Measurements from ENCODE around the gene CARNS1. TPM values are rescaled to one million over a fixed set of nuclear protein-coding genes. Genes with fewer than 3 reads are reported as not detected.

The CARNS1 gene
- total and polyA plus RNA-seq, 11 donors = 0.89 to 33.6 (median 6.2) TPM

DNA sequence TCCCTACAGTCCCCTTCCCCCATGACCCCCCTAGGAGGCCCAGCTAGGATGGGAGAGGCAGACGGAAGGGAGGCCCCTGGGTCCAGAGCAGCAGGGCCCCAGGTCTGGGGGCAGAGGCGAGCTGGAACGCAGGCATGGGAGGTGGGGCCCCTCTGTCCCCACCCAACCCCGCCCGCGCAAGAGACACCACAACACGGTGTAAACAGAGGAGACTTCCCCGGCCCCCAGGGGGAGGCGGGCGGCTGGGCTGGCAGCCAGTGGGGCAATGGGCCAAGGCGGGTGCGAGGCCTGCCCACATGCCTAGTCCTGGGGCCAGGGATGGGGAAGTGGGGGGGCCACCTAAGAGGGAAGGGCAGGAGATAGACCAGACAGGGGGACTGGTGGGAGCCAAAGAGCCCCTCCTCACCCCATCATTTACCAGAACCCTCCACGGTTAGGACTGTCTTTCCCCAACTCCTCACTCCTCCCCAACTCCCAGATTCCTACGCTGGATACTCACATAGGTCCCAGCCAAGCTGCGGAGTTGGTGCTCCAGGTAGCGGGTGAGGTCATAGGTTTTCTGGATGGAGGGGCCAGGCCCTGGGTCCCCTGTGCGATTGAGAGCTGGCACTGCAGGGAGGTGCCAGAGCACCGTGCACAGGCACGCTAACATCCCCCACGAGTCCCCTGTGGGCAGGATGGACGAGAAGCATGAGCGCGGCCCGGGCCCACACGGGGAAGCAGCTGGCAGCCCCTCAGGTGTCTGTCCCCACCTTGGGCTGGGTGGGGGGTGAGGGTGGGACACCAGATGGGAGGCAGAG is 48.3 kb upstream of the CARNS1 start:
- Histone ChIP-seq H3K4me1 (peaks cover 0 to 64% (median 33%) of the 10 kb centered on the region in 12 donors), H3K27ac (peak overlapping the region in 2 of 12 donors; percentile 52 to 97), H3K9me3 (no peaks in the 10 kb centered on the region), H3K36me3 (peaks cover 0 to 11% (median 0%) of the 10 kb centered on the region in 9 donors), H3K4me3 (no peak overlapping the region), H3K27me3 (no peaks in the 10 kb centered on the region)
- intact Hi-C loops (cut with DNase I) = no loop called here
- no peak for DNase-seq
- TF ChIP-seq POLR2A (IDR thresholded peaks at IDR 0.05) = no peak
- TF ChIP-seq, protein P1, sequence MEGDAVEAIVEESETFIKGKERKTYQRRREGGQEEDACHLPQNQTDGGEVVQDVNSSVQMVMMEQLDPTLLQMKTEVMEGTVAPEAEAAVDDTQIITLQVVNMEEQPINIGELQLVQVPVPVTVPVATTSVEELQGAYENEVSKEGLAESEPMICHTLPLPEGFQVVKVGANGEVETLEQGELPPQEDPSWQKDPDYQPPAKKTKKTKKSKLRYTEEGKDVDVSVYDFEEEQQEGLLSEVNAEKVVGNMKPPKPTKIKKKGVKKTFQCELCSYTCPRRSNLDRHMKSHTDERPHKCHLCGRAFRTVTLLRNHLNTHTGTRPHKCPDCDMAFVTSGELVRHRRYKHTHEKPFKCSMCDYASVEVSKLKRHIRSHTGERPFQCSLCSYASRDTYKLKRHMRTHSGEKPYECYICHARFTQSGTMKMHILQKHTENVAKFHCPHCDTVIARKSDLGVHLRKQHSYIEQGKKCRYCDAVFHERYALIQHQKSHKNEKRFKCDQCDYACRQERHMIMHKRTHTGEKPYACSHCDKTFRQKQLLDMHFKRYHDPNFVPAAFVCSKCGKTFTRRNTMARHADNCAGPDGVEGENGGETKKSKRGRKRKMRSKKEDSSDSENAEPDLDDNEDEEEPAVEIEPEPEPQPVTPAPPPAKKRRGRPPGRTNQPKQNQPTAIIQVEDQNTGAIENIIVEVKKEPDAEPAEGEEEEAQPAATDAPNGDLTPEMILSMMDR (IDR thresholded peaks at IDR 0.05) = no peak
- WGBS, 4 donors = 44 to 69% (median 46%) methylated on average over 13 to 25 of the region's 25 CpGs
- ATAC-seq = peak in 3 of 4 donors; percentile 4 to 31 (median 10)

DNA sequence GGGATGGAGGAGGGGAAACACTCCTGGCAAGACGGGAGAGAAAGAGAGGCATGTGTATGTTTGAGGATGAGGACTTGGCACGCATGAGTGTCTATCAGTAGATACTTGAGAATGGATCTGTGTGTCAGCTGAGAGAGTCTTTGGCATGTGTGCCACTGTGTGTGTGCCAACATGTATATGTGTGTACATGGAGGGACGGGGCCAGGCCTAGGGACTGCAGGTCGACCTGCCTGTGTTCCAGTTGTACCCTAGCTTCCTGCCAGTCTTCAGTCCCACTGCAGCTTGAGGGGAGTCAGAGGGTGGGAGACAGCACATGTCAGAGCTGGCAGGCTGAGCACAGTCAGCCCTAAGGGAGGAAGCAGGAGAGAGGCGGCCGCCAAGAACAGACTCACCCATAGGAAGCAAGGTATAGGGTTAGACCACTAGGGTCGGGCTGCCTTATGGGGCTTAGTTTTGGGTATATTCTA is 47.7 kb upstream of the CARNS1 start:
- no peaks in the 10 kb centered on the region for H3K9me3 ChIP-seq
- intact Hi-C loops (cut with DNase I) = no loop called here
- TF ChIP-seq, protein P1 (IDR thresholded peaks at IDR 0.05) = no peak
- TF ChIP-seq POLR2A (IDR thresholded peaks at IDR 0.05) = no peak
- no peak overlapping the region for H3K4me3 ChIP-seq
- no peaks in the 10 kb centered on the region for H3K27me3 ChIP-seq
- H3K27ac ChIP-seq = peak overlapping the region in 1 of 12 donors; percentile 97
- WGBS, 4 donors = 42 to 58% (median 44%) methylated on average over 7 of the region's 7 CpGs
- H3K36me3 ChIP-seq = peaks cover 0 to 11% (median 0%) of the 10 kb centered on the region in 9 donors
- DNase-seq (no peak), ATAC-seq (no peak)
- peaks cover 0 to 66% (median 34%) of the 10 kb centered on the region in 12 donors for H3K4me1 ChIP-seq

DNA sequence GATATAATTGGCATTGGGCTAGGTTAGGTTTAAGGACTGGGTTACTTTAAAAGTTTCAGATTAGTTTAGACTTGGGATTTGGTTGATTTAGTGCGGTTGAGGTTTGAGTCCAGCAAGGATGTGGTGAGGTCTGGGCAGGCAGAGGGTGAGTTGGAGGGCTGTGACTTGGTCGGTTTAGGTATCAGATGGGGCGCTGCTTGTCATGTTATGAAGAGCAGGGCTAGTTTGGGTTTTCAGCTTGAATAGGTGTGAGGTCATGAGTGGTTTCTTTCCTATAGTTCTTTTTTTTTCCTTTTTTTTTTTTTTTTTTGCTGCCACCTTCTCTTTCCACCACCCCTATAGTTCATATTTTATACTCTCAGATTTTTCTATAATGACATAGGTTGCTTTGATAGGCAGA is 46.9 kb upstream of the CARNS1 start:
- peak overlapping the region in 1 of 12 donors; percentile 97 for H3K27ac ChIP-seq
- ATAC-seq = no peak
- no peak for DNase-seq
- no peaks in the 10 kb centered on the region for H3K27me3 ChIP-seq
- 86 to 91% (median 91%) methylated on average over 3 of the region's 3 CpGs for WGBS, 4 donors
- H3K36me3 ChIP-seq = peaks cover 0 to 11% (median 0%) of the 10 kb centered on the region in 9 donors
- no peaks in the 10 kb centered on the region for H3K9me3 ChIP-seq
- no peak overlapping the region for H3K4me3 ChIP-seq
- TF ChIP-seq, protein P1 (IDR thresholded peaks at IDR 0.05) = no peak
- TF ChIP-seq POLR2A (IDR thresholded peaks at IDR 0.05) = no peak
- intact Hi-C loops (cut with DNase I) = no loop called here
- peaks cover 0 to 66% (median 35%) of the 10 kb centered on the region in 12 donors for H3K4me1 ChIP-seq

DNA sequence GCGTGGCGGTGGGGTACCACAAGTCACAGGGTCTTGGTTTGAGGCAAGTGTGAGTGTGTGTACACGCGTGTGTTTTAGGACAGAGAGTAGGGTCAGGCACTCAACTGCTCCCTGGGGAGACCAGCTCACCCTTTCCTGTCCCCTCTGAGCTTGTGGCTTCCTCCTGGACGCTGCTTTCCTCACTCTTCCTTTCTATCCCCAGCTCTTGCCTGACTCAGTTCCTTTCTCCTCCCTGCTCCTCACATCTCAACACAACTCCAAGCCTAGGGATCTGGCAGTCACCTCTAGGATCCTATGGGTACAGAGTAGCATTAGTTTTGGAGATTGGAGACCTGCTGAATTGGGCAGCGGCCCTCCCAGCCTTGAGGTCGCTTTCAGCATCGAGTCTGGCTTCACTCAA is 46.2 kb upstream of the CARNS1 start:
- 87 to 91% (median 88%) methylated on average over 8 of the region's 8 CpGs for WGBS, 4 donors
- intact Hi-C loops (cut with DNase I) = no loop called here
- peak overlapping the region in 1 of 12 donors; percentile 97 for H3K27ac ChIP-seq
- peaks cover 0 to 11% (median 0%) of the 10 kb centered on the region in 9 donors for H3K36me3 ChIP-seq
- no peak for ATAC-seq
- peaks cover 0 to 72% (median 41%) of the 10 kb centered on the region in 12 donors for H3K4me1 ChIP-seq
- H3K9me3 ChIP-seq = no peaks in the 10 kb centered on the region
- no peak overlapping the region for H3K4me3 ChIP-seq
- TF ChIP-seq, protein P1 (IDR thresholded peaks at IDR 0.05) = no peak
- DNase-seq = no peak
- no peaks in the 10 kb centered on the region for H3K27me3 ChIP-seq
